ENCODE data around the gene STARD3.

The STARD3 gene

GRCh38 chr17:39678340-39679116 lies 41.6 kb downstream of the STARD3 start:
- no peaks in the 10 kb centered on the region for H3K27me3 Mint-ChIP-seq
- H3K4me3 Mint-ChIP-seq, result peak overlapping the region; percentile 16
- DNase-seq (ENCODE audit: low spot score in 2 of 2), result no peak
- no peaks in the 10 kb centered on the region for H3K9me3 Mint-ChIP-seq
- ATAC-seq (ENCODE audit: low read depth), result no peak
- peaks cover 6% of the 10 kb centered on the region for H3K36me3 Mint-ChIP-seq
- peak overlapping the region; percentile 85 for H3K27ac Mint-ChIP-seq
- peaks cover 54% of the 10 kb centered on the region for H3K4me1 Mint-ChIP-seq

- H3K4me1 Mint-ChIP-seq, result peaks cover 48% of the 10 kb centered on the region
- peak overlapping the region; percentile 16 for H3K4me3 Mint-ChIP-seq
- H3K9me3 Mint-ChIP-seq, result no peaks in the 10 kb centered on the region
- peaks cover 11% of the 10 kb centered on the region for H3K36me3 Mint-ChIP-seq
- H3K27me3 Mint-ChIP-seq, result no peaks in the 10 kb centered on the region
- DNase-seq (ENCODE audit: low spot score in 2 of 2) (no peak), ATAC-seq (ENCODE audit: low read depth) (peak; percentile 74)
- peak overlapping the region; percentile 85 for H3K27ac Mint-ChIP-seq
Observed at GRCh38 chr17:39679521-39680192, 42.7 kb downstream of the STARD3 start.

GRCh38 chr17:39683295-39683939 lies 46.5 kb downstream of the STARD3 start:
- no peak overlapping the region for H3K27ac Mint-ChIP-seq

GRCh38 chr17:39684369-39685192 lies 47.6 kb downstream of the STARD3 start:
- Mint-ChIP-seq H3K4me1 (peaks cover 31% of the 10 kb centered on the region), H3K27ac (no peak overlapping the region), H3K4me3 (no peak overlapping the region), H3K9me3 (peaks cover 4% of the 10 kb centered on the region), H3K36me3 (peaks cover 21% of the 10 kb centered on the region), H3K27me3 (no peaks in the 10 kb centered on the region)
- DNase-seq (ENCODE audit: low spot score in 2 of 2), result no peak
- no peak for ATAC-seq (ENCODE audit: low read depth)

More at GRCh38 chr17:39683295-39683939, 46.5 kb downstream of the STARD3 start:
- DNase-seq (ENCODE audit: low spot score in 2 of 2) (no peak), ATAC-seq (ENCODE audit: low read depth) (no peak)
- H3K4me3 Mint-ChIP-seq, result no peak overlapping the region
- H3K27me3 Mint-ChIP-seq, result no peaks in the 10 kb centered on the region
- peaks cover 21% of the 10 kb centered on the region for H3K36me3 Mint-ChIP-seq
- H3K4me1 Mint-ChIP-seq, result peaks cover 36% of the 10 kb centered on the region
- H3K9me3 Mint-ChIP-seq, result peaks cover 2% of the 10 kb centered on the region

GRCh38 chr17:39687101-39687545 lies 50.2 kb downstream of the STARD3 start:
- peaks cover 19% of the 10 kb centered on the region for H3K36me3 Mint-ChIP-seq
- no peaks in the 10 kb centered on the region for H3K27me3 Mint-ChIP-seq
- H3K4me3 Mint-ChIP-seq, result peak overlapping the region; percentile 98
- ATAC-seq (ENCODE audit: low read depth) (no peak), DNase-seq (ENCODE audit: low spot score in 2 of 2) (no peak)
- no peak overlapping the region for H3K27ac Mint-ChIP-seq
- H3K4me1 Mint-ChIP-seq, result peaks cover 21% of the 10 kb centered on the region
- H3K9me3 Mint-ChIP-seq, result peaks cover 4% of the 10 kb centered on the region

- H3K27ac Mint-ChIP-seq, result peak within 1 kb of the TSS; percentile 95
- H3K27me3 Mint-ChIP-seq, result no peaks in the 10 kb centered on the region
Observed at GRCh38 chr17:39687546-39688474, 50.9 kb downstream of the STARD3 start, which contains the start of gene PGAP3. PGAP3 (minus strand) TSS chr17:39688057; CDS start chr17:39688014, 43 bp downstream.

GRCh38 chr17:39688475-39688835 lies 51.5 kb downstream of the STARD3 start:
- no peak for ATAC-seq (ENCODE audit: low read depth)
- peaks cover 4% of the 10 kb centered on the region for H3K9me3 Mint-ChIP-seq
- H3K4me3 Mint-ChIP-seq, result peak overlapping the region; percentile 98
- DNase-seq (ENCODE audit: low spot score in 2 of 2), result no peak
- peak overlapping the region; percentile 95 for H3K27ac Mint-ChIP-seq
- peaks cover 17% of the 10 kb centered on the region for H3K36me3 Mint-ChIP-seq
- peaks cover 19% of the 10 kb centered on the region for H3K4me1 Mint-ChIP-seq
- no peaks in the 10 kb centered on the region for H3K27me3 Mint-ChIP-seq

More at GRCh38 chr17:39687546-39688474, 50.9 kb downstream of the STARD3 start, which contains the start of gene PGAP3:
- peaks cover 4% of the 10 kb centered on the region for H3K9me3 Mint-ChIP-seq
- peaks cover 19% of the 10 kb centered on the region for H3K36me3 Mint-ChIP-seq
- peak within 1 kb of the TSS; percentile 98 for H3K4me3 Mint-ChIP-seq
- ATAC-seq (ENCODE audit: low read depth) (peak; percentile 89), DNase-seq (ENCODE audit: low spot score in 2 of 2) (peak; percentile 67 to 82)
- peaks cover 21% of the 10 kb centered on the region for H3K4me1 Mint-ChIP-seq

- H3K9me3 Mint-ChIP-seq, result peaks cover 4% of the 10 kb centered on the region
- H3K36me3 Mint-ChIP-seq, result peaks cover 17% of the 10 kb centered on the region
- ATAC-seq (ENCODE audit: low read depth) (no peak), DNase-seq (ENCODE audit: low spot score in 2 of 2) (no peak)
- no peaks in the 10 kb centered on the region for H3K27me3 Mint-ChIP-seq
- peak overlapping the region; percentile 95 for H3K27ac Mint-ChIP-seq
- H3K4me1 Mint-ChIP-seq, result peaks cover 19% of the 10 kb centered on the region
- peak overlapping the region; percentile 98 for H3K4me3 Mint-ChIP-seq
Observed at GRCh38 chr17:39688945-39689344, 52.0 kb downstream of the STARD3 start.

GRCh38 chr17:39694593-39694992 lies 57.6 kb downstream of the STARD3 start:
- Mint-ChIP-seq H3K27ac (no peak overlapping the region), H3K9me3 (no peaks in the 10 kb centered on the region), H3K4me1 (peaks cover 1% of the 10 kb centered on the region), H3K36me3 (peaks cover 11% of the 10 kb centered on the region), H3K4me3 (no peak overlapping the region), H3K27me3 (peaks cover 9% of the 10 kb centered on the region)
- DNase-seq (ENCODE audit: low spot score in 2 of 2), result no peak
- no peak for ATAC-seq (ENCODE audit: low read depth)

GRCh38 chr17:39695089-39695474 lies 58.1 kb downstream of the STARD3 start:
- no peak for ATAC-seq (ENCODE audit: low read depth)
- H3K4me1 Mint-ChIP-seq, result peaks cover 4% of the 10 kb centered on the region
- H3K9me3 Mint-ChIP-seq, result no peaks in the 10 kb centered on the region
- H3K27me3 Mint-ChIP-seq, result peaks cover 12% of the 10 kb centered on the region
- no peak overlapping the region for H3K4me3 Mint-ChIP-seq
- no peak overlapping the region for H3K27ac Mint-ChIP-seq
- peaks cover 13% of the 10 kb centered on the region for H3K36me3 Mint-ChIP-seq
- no peak for DNase-seq (ENCODE audit: low spot score in 2 of 2)

- Mint-ChIP-seq H3K36me3 (peaks cover 13% of the 10 kb centered on the region), H3K9me3 (no peaks in the 10 kb centered on the region), H3K27me3 (peaks cover 21% of the 10 kb centered on the region), H3K4me1 (peaks cover 4% of the 10 kb centered on the region), H3K4me3 (no peak overlapping the region), H3K27ac (no peak overlapping the region)
- no peak for DNase-seq (ENCODE audit: low spot score in 2 of 2)
- ATAC-seq (ENCODE audit: low read depth), result no peak
Observed at GRCh38 chr17:39696731-39697130, 59.8 kb downstream of the STARD3 start.

- Mint-ChIP-seq H3K4me1 (peaks cover 4% of the 10 kb centered on the region), H3K27ac (no peak overlapping the region), H3K4me3 (no peak overlapping the region), H3K36me3 (peaks cover 13% of the 10 kb centered on the region), H3K9me3 (no peaks in the 10 kb centered on the region), H3K27me3 (peaks cover 22% of the 10 kb centered on the region)
- DNase-seq (ENCODE audit: low spot score in 2 of 2) (no peak), ATAC-seq (ENCODE audit: low read depth) (no peak)
Observed at GRCh38 chr17:39697961-39698360, 61.0 kb downstream of the STARD3 start.
